HCT116 (cell line): Measurements from ENCODE around the gene UBE3B. TPM values are rescaled to one million over a fixed set of nuclear protein-coding genes. Genes with fewer than 3 reads are reported as not detected.

Source experiments
- ATAC-seq: fragments of 200-7000 bp; cut with Tn5 transposase; 2 replicates; pipeline ENCODE4 v1.9.1; 2020; ENCODE audit warnings: mild to moderate bottlenecking, moderate library complexity
- BruUV-seq: library from RNA; stranded (reverse); fragments of 400-500 nt; replicated peaks from 2 replicates; lab custom pipeline; 2021; lab: Mats Ljungman, UMichigan
- CTCF ChIA-PET: fragments of 300-600 bp; sonication (Branson Sonifier 250); formaldehyde crosslinking; loops from one replicate; lab custom pipeline; 2021; ENCODE audit warnings: antibody characterized with exemption; lab: Charles Lee
- POLR2A ChIA-PET: fragments of 300-600, 350-600 bp; sonication (Branson Sonifier 250); formaldehyde crosslinking; loops from one replicate; lab custom pipeline; 2021; ENCODE audit warnings: antibody characterized with exemption; lab: Charles Lee
- RAD21 ChIA-PET, 2 experiments: fragments of 300-600 bp; sonication (Branson Sonifier 250); formaldehyde crosslinking; loops; one replicate each; lab custom pipeline; 2023; ENCODE audit warnings: low total read pairs in 2 of 2; ENCODE audit not compliant: uncharacterized antibody in 2 of 2, unreplicated experiment in 2 of 2, low non-redundant PET in 1 of 2; lab: Charles Lee
- DNase-seq: peaks from one replicate; pipeline ENCODE4 v3.0.0-alpha.2; 2010; ENCODE audit warnings: low read depth, low spot score
- H2AFZ ChIP-seq: fragments of 200-600 bp; shearing (Covaris generic), sonication (generic); 2 replicates; pipeline ENCODE4 v1.6.1; 2017; ENCODE audit warnings: low read depth, mixed run types, mixed read lengths, antibody characterized with exemption, low read length; ENCODE audit not compliant: poor library complexity, severe bottlenecking
- H3K27ac ChIP-seq: 2 replicates; pipeline ENCODE4 v1.5.1; 2012; ENCODE audit warnings: low read depth, low read length
- H3K27me3 ChIP-seq: fragments of 200-600 bp; sonication (generic); 2 replicates; pipeline ENCODE4 v1.6.1; 2016; ENCODE audit warnings: mixed run types, low read length, mixed read lengths; ENCODE audit not compliant: insufficient read depth
- H3K36me3 ChIP-seq, 2 experiments: fragments of 200-500 bp in 1 of 2; fragments of 200-600 bp in 1 of 2; sonication (Bioruptor generic) in 1 of 2; sonication (generic) in 1 of 2; 2 replicates each; pipeline versions ENCODE4 v1.5.1 to v1.6.1; 2014 to 2016; ENCODE audit warnings: low read length in 2 of 2, inconsistent platforms in 1 of 2, mixed read lengths in 1 of 2, mixed run types in 1 of 2; ENCODE audit not compliant: insufficient read depth in 2 of 2, control insufficient read depth in 1 of 2
- H3K4me1 ChIP-seq, 2 experiments: fragments of 200-600 bp in 1 of 2; sonication (generic) in 1 of 2; 2 replicates each; pipeline versions ENCODE4 v1.5.1 to v1.6.1; 2012 to 2017; ENCODE audit warnings: low read length in 2 of 2, inconsistent platforms in 1 of 2, mild to moderate bottlenecking in 1 of 2, mixed read lengths in 1 of 2, mixed run types in 1 of 2, moderate library complexity in 1 of 2; ENCODE audit not compliant: insufficient read depth in 2 of 2, control insufficient read depth in 1 of 2
- H3K4me2 ChIP-seq: fragments of 200-600 bp; sonication (generic); 2 replicates; pipeline ENCODE4 v1.6.1; 2017; ENCODE audit warnings: mixed run types, low read length, mixed read lengths
- H3K4me3 ChIP-seq, 2 experiments: fragments of 200-600 bp in 1 of 2; sonication (generic) in 1 of 2; replicated peaks in 1 of 2; 2 replicates each; pipeline ENCODE4 v1.5.1; 2011 to 2016; ENCODE audit warnings: low read length in 2 of 2, control low read depth in 1 of 2, low read depth in 1 of 2, mild to moderate bottlenecking in 1 of 2, mixed read lengths in 1 of 2, mixed run types in 1 of 2
- H3K79me2 ChIP-seq: fragments of 200-600 bp; sonication (generic); 2 replicates; pipeline ENCODE4 v1.6.1; 2017; ENCODE audit warnings: mild to moderate bottlenecking, mixed run types, low read length, moderate library complexity, mixed read lengths; ENCODE audit not compliant: insufficient read depth
- H3K9ac ChIP-seq: fragments of 200-600 bp; sonication (generic); 2 replicates; pipeline ENCODE4 v1.6.1; 2016; ENCODE audit warnings: low read length, mixed read lengths
- H3K9me2 ChIP-seq: fragments of 200-600 bp; sonication (generic), shearing (Covaris generic); 2 replicates; pipeline ENCODE4 v1.6.1; 2017; ENCODE audit warnings: mixed run types, mild to moderate bottlenecking, moderate library complexity; ENCODE audit not compliant: insufficient read depth
- H3K9me3 ChIP-seq, 2 experiments: fragments of 200-500 bp in 1 of 2; fragments of 200-600 bp in 1 of 2; sonication (Bioruptor generic) in 1 of 2; sonication (generic) in 1 of 2; 2 replicates each; pipeline ENCODE4 v1.6.1; 2014 to 2017; ENCODE audit warnings: low read length in 2 of 2, mixed read lengths in 2 of 2, inconsistent platforms in 1 of 2, low read depth in 1 of 2, mild to moderate bottlenecking in 1 of 2, mixed run types in 1 of 2, moderate library complexity in 1 of 2; ENCODE audit not compliant: control insufficient read depth in 1 of 2, insufficient read depth in 1 of 2
- H4K20me1 ChIP-seq: fragments of 200-600 bp; sonication (generic), shearing (Covaris generic); 2 replicates; pipeline ENCODE4 v1.6.1; 2017; ENCODE audit warnings: mixed run types, mild to moderate bottlenecking, moderate library complexity; ENCODE audit not compliant: insufficient read depth
- CBX3 ChIP-seq: IDR thresholded peaks from 2 replicates; pipeline ENCODE4 v1.6.1; 2012; ENCODE audit warnings: low read depth
- CEBPB ChIP-seq: IDR thresholded peaks from 2 replicates; pipeline ENCODE4 v1.6.1; 2012; ENCODE audit warnings: low read depth
- EGR1 ChIP-seq: IDR thresholded peaks from 2 replicates; pipeline ENCODE4 v1.6.1; 2012; ENCODE audit warnings: low read depth
- FOSL1 ChIP-seq: IDR thresholded peaks from 2 replicates; pipeline ENCODE4 v1.6.1; 2012; ENCODE audit warnings: low read depth
- JUND ChIP-seq: IDR thresholded peaks from 2 replicates; pipeline ENCODE4 v1.6.1; 2012
- POLR2AphosphoS5 ChIP-seq: IDR thresholded peaks from 2 replicates; pipeline ENCODE4 v1.6.1; 2011; ENCODE audit warnings: mild to moderate bottlenecking, low read depth, low read length, moderate library complexity
- RAD21 ChIP-seq: IDR thresholded peaks from 2 replicates; pipeline ENCODE4 v1.6.1; 2012; ENCODE audit warnings: low read depth, mild to moderate bottlenecking
- REST ChIP-seq: IDR thresholded peaks from 2 replicates; pipeline ENCODE4 v1.6.1; 2012; ENCODE audit warnings: low read depth
- SRF ChIP-seq: IDR thresholded peaks from 2 replicates; pipeline ENCODE4 v1.6.1; 2012; ENCODE audit warnings: low read depth
- YY1 ChIP-seq: IDR thresholded peaks from 2 replicates; pipeline ENCODE4 v1.6.1; 2011; ENCODE audit warnings: low read length, low read depth, moderate library complexity, mild to moderate bottlenecking; ENCODE audit not compliant: insufficient replicate concordance; ENCODE audit errors: extremely low read depth
- ZBTB33 ChIP-seq: IDR thresholded peaks from 2 replicates; pipeline ENCODE4 v1.6.1; 2011; ENCODE audit warnings: mild to moderate bottlenecking, low read length, moderate library complexity; ENCODE audit not compliant: insufficient replicate concordance; ENCODE audit errors: extremely low read depth
- ZNF274 ChIP-seq: fragments of 200-500 bp; sonication (Bioruptor generic); IDR thresholded peaks from 2 replicates; pipeline ENCODE4 v1.6.1; 2014; ENCODE audit warnings: mild to moderate bottlenecking, low read depth, low read length, inconsistent platforms
- intact Hi-C: fragments of 100-400 bp; cut with micrococcal nuclease; formaldehyde crosslinking; loops from 2 replicates; pipeline ENCODE4 v1.10.0; 2022
- total RNA-seq: library from RNA; stranded (reverse); gene quantifications from one replicate; pipeline ENCODE4 v1.2.1, GENCODE V29; 2021; ENCODE audit not compliant: unreplicated experiment

UBE3B gene
- total RNA-seq, 1 experiment from 2014 or later = 28.9 TPM

GRCh38 chr12:109525279-109525585 is 47.8 kb downstream of the UBE3B start:
- ChIA-PET CTCF (interaction anchor here (1.2 kb wide), 2 partner anchors 8 to 248 kb away, joined by 3 read pairs; no protein-coding TSS in a partner anchor), RAD21 (no interaction called here), POLR2A (no interaction called here)
- H4K20me1 ChIP-seq = no peaks in the 10 kb centered on the region
- intact Hi-C loops = no loop called here
- no peak overlapping the region for H3K4me3 ChIP-seq
- no peaks in the 10 kb centered on the region for H3K27me3 ChIP-seq
- no peaks in the 10 kb centered on the region for H3K4me1 ChIP-seq
- TF ChIP-seq JUND (no peak), ZNF274 (no peak), FOSL1 (no peak), ZBTB33 (no peak), REST (no peak), YY1 (no peak), EGR1 (no peak), CBX3 (no peak), POLR2AphosphoS5 (no peak), RAD21 (no peak), CEBPB (no peak), SRF (no peak)
- no peaks in the 10 kb centered on the region for H3K79me2 ChIP-seq
- DNase-seq (no peak), ATAC-seq (no peak)
- H3K4me2 ChIP-seq = no peak overlapping the region
- no peak overlapping the region for H3K27ac ChIP-seq
- BruUV-seq = no TSS peak
- H3K9ac ChIP-seq = no peak overlapping the region
- H2AFZ ChIP-seq = no peak overlapping the region
- H3K36me3 ChIP-seq = peaks cover 0 to 3% of the 10 kb centered on the region in 2 experiments; a peak in 1 of 4 replicates
- H3K9me3 ChIP-seq = no peaks in the 10 kb centered on the region
- no peaks in the 10 kb centered on the region for H3K9me2 ChIP-seq
